GM23338 (cell line): ENCODE results near the gene CD59. TPM values are rescaled to one million over a fixed set of nuclear protein-coding genes. Genes with fewer than 3 reads are reported as not detected.

Source experiments
- ATAC-seq: fragments of 200-7000 bp; cut with Tn5 transposase; 3 replicates; pipeline ENCODE4 v1.9.1; 2020
- DNase-seq: peaks from one replicate; pipeline ENCODE4 v3.0.0-alpha.2; 2015; ENCODE audit warnings: low spot score
- H2AFZ ChIP-seq: fragments of 200-600 bp; sonication (generic); 2 replicates; pipeline ENCODE4 v1.8.0; 2016; ENCODE audit warnings: antibody characterized with exemption, mild to moderate bottlenecking, moderate library complexity
- H3F3A ChIP-seq: fragments of 200-600 bp; sonication (generic); replicated peaks from 2 replicates; pipeline ENCODE4 v1.8.0; 2017; ENCODE audit warnings: antibody characterized with exemption, mixed run types, low read depth
- H3K27ac ChIP-seq: fragments of 200-600 bp; sonication (generic); 2 replicates; pipeline ENCODE4 v1.6.1; 2016; ENCODE audit warnings: low read depth
- H3K27me3 ChIP-seq: fragments of 200-600 bp; sonication (generic); 2 replicates; pipeline ENCODE4 v1.8.0; 2016; ENCODE audit warnings: mild to moderate bottlenecking, mixed run types, moderate library complexity; ENCODE audit not compliant: insufficient read depth
- H3K36me3 ChIP-seq: fragments of 200-600 bp; sonication (generic); 2 replicates; pipeline ENCODE4 v1.8.0; 2016; ENCODE audit warnings: mild to moderate bottlenecking; ENCODE audit not compliant: insufficient read depth
- H3K4me1 ChIP-seq: fragments of 200-600 bp; sonication (generic); 2 replicates; pipeline ENCODE4 v1.8.0; 2016; ENCODE audit warnings: mild to moderate bottlenecking, moderate library complexity; ENCODE audit not compliant: insufficient read depth
- H3K4me2 ChIP-seq: fragments of 200-600 bp; sonication (generic); 2 replicates; pipeline ENCODE4 v1.7.1; 2017; ENCODE audit warnings: mixed run types
- H3K4me3 ChIP-seq: fragments of 200-600 bp; sonication (generic); 2 replicates; pipeline ENCODE4 v1.6.1; 2016; ENCODE audit warnings: mixed run types
- H3K79me2 ChIP-seq: fragments of 200-600 bp; sonication (generic); replicated peaks from 2 replicates; pipeline ENCODE4 v1.8.0; 2017; ENCODE audit warnings: mild to moderate bottlenecking; ENCODE audit not compliant: insufficient read depth
- H3K9me2 ChIP-seq: fragments of 200-600 bp; sonication (generic); 2 replicates; pipeline ENCODE4 v1.8.0; 2017; ENCODE audit not compliant: insufficient read depth
- H4K20me1 ChIP-seq: fragments of 200-600 bp; sonication (generic); replicated peaks from 2 replicates; pipeline ENCODE4 v1.8.0; 2017; ENCODE audit warnings: mild to moderate bottlenecking; ENCODE audit not compliant: insufficient read depth
- H3K27ac Mint-ChIP-seq: 2 replicates; pipeline ENCODE4 v1.8.0; 2020; ENCODE audit warnings: inconsistent platforms, mild to moderate bottlenecking, moderate library complexity, mixed read lengths
- H3K27me3 Mint-ChIP-seq: 3 replicates; pipeline ENCODE4 v1.8.0; 2022; ENCODE audit warnings: low read depth, mild to moderate bottlenecking, moderate library complexity, mixed read lengths, inconsistent platforms; ENCODE audit not compliant: insufficient read depth, poor library complexity
- H3K36me3 Mint-ChIP-seq: 3 replicates; pipeline ENCODE4 v1.8.0; 2021; ENCODE audit warnings: low read depth, mild to moderate bottlenecking, inconsistent platforms, moderate library complexity, mixed read lengths
- H3K4me1 Mint-ChIP-seq: 3 replicates; pipeline ENCODE4 v1.8.0; 2020; ENCODE audit warnings: mild to moderate bottlenecking, inconsistent platforms, mixed read lengths
- H3K4me3 Mint-ChIP-seq: 3 replicates; pipeline ENCODE4 v1.8.0; 2021; ENCODE audit warnings: moderate library complexity, mild to moderate bottlenecking, inconsistent platforms, mixed read lengths
- H3K9me3 Mint-ChIP-seq: 3 replicates; pipeline ENCODE4 v1.8.0; 2020; ENCODE audit warnings: moderate library complexity, mild to moderate bottlenecking, inconsistent platforms, mixed read lengths
- CREB1 ChIP-seq: fragments of 250-450 bp; sonication (Bioruptor Pico); IDR thresholded peaks from 2 replicates; pipeline ENCODE4 v1.5.0; 2020; ENCODE audit warnings: low read depth, mild to moderate bottlenecking, moderate library complexity
- EZH2 ChIP-seq: fragments of 200-600 bp; sonication (generic); IDR thresholded peaks from one replicate; pipeline ENCODE4 v1.8.0; 2017; ENCODE audit warnings: antibody characterized with exemption, mild to moderate bottlenecking, low read depth; ENCODE audit not compliant: unreplicated experiment
- EZH2phosphoT487 ChIP-seq: fragments of 200-600 bp; sonication (generic); IDR thresholded peaks from one replicate; pipeline ENCODE4 v1.8.1; 2018; ENCODE audit warnings: antibody characterized with exemption; ENCODE audit not compliant: unreplicated experiment
- JUNB ChIP-seq: IDR thresholded peaks from one replicate; pipeline ENCODE4 v1.6.1; 2016; ENCODE audit warnings: antibody characterized with exemption; ENCODE audit not compliant: unreplicated experiment
- NANOG ChIP-seq: IDR thresholded peaks from 2 replicates; pipeline ENCODE4 v1.6.1; 2016; ENCODE audit warnings: antibody characterized with exemption, borderline replicate concordance
- POLR2AphosphoS5 ChIP-seq: IDR thresholded peaks from 2 replicates; pipeline ENCODE4 v1.6.1; 2016; ENCODE audit warnings: antibody characterized with exemption, low read depth
- STAT1 ChIP-seq: IDR thresholded peaks from one replicate; pipeline ENCODE4 v1.6.1; 2016; ENCODE audit warnings: antibody characterized with exemption; ENCODE audit not compliant: unreplicated experiment
- ZNF114 ChIP-seq: fragments of 250-450 bp; sonication (Bioruptor Pico); IDR thresholded peaks from 2 replicates; pipeline ENCODE4 v1.5.0; 2020; ENCODE audit warnings: mild to moderate bottlenecking, moderate library complexity
- ZNF331 ChIP-seq: fragments of 250-450 bp; sonication (Bioruptor Pico); IDR thresholded peaks from 2 replicates; pipeline ENCODE4 v1.5.0; 2020; ENCODE audit warnings: low read depth, mild to moderate bottlenecking, moderate library complexity
- polyA plus RNA-seq: library from polyadenylated mRNA; unstranded; fragments of >200 nt; fragmentation: Nextera tagmentation; extraction: Ambion mirVana; gene quantifications from 2 replicates; pipeline ENCODE4 v1.2.1, GENCODE V29; 2016
- total RNA-seq: library from RNA; depleted of rRNA; stranded (reverse); fragments of >200 nt; shearing (Covaris generic); gene quantifications from 2 replicates; pipeline ENCODE4 v1.2.3, GENCODE V29; 2014
- TF ChIP-seq, protein P1 (sequence below): fragments of 250-450 bp; sonication (Bioruptor Pico); IDR thresholded peaks from 2 replicates; pipeline ENCODE4 v1.5.0; 2020; ENCODE audit warnings: mild to moderate bottlenecking, moderate library complexity
- TF ChIP-seq, protein P2 (sequence below): IDR thresholded peaks from one replicate; pipeline ENCODE4 v1.6.1; 2018; ENCODE audit warnings: antibody characterized with exemption; ENCODE audit not compliant: unreplicated experiment
- TF ChIP-seq, protein P3 (sequence below): IDR thresholded peaks from 2 replicates; pipeline ENCODE4 v1.6.1; 2016; ENCODE audit warnings: antibody characterized with exemption
- TF ChIP-seq, protein P4 (sequence below), 2 experiments: fragments of 200-600 bp in 1 of 2; sonication (generic) in 1 of 2; conservative IDR thresholded peaks; 2 replicates each; pipeline versions ENCODE4 v1.5.1 to v1.6.1; 2016 to 2017; ENCODE audit warnings: antibody characterized with exemption in 2 of 2, low read depth in 2 of 2, mild to moderate bottlenecking in 2 of 2, moderate library complexity in 1 of 2

Gene CD59
- total and polyA plus RNA-seq, 2 experiments from 2014 or later, result 41.5 to 86.6 TPM

DNA sequence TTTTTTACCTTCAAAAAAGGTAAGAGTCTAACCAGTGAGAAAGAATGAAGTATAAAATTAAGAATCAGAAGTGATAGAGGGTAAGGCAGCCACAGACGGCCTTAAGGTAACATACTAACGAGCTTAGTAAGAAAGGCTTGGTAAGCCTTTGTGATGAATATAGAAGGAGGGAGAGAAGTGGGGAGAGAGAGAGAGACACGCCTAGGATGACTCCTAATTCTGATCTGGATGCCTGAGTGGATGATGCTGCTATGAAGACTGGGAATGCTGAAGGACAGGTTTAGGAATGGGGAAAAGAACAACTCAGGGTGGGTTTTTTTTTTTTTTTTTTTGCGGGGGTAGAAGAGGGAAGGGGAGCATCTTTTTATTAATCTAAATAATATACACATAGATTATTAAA is 33.3 kb upstream of the CD59 start:
- no peak overlapping the region for H3K4me3 ChIP-seq
- no peak for DNase-seq
- ATAC-seq, result no peak
- peaks cover 12% of the 10 kb centered on the region for H3K27me3 ChIP-seq
- H3K27ac ChIP-seq, result no peak overlapping the region
- H3K9me2 ChIP-seq, result no peaks in the 10 kb centered on the region
- peaks cover 20% of the 10 kb centered on the region for H3K79me2 ChIP-seq
- H3K4me2 ChIP-seq, result no peak overlapping the region
- Mint-ChIP-seq H3K4me3 (no peak overlapping the region), H3K36me3 (peaks cover 4% of the 10 kb centered on the region; the same call in 2 of the 3 replicates), H3K27ac (no peak overlapping the region), H3K4me1 (peaks cover 6% of the 10 kb centered on the region), H3K9me3 (no peaks in the 10 kb centered on the region), H3K27me3 (peaks cover 7% of the 10 kb centered on the region)
- H4K20me1 ChIP-seq, result peaks cover 20% of the 10 kb centered on the region
- no peaks in the 10 kb centered on the region for H3F3A ChIP-seq
- TF ChIP-seq CREB1 (CRISPR knock-in tag), result no peak
- TF ChIP-seq, protein P1, sequence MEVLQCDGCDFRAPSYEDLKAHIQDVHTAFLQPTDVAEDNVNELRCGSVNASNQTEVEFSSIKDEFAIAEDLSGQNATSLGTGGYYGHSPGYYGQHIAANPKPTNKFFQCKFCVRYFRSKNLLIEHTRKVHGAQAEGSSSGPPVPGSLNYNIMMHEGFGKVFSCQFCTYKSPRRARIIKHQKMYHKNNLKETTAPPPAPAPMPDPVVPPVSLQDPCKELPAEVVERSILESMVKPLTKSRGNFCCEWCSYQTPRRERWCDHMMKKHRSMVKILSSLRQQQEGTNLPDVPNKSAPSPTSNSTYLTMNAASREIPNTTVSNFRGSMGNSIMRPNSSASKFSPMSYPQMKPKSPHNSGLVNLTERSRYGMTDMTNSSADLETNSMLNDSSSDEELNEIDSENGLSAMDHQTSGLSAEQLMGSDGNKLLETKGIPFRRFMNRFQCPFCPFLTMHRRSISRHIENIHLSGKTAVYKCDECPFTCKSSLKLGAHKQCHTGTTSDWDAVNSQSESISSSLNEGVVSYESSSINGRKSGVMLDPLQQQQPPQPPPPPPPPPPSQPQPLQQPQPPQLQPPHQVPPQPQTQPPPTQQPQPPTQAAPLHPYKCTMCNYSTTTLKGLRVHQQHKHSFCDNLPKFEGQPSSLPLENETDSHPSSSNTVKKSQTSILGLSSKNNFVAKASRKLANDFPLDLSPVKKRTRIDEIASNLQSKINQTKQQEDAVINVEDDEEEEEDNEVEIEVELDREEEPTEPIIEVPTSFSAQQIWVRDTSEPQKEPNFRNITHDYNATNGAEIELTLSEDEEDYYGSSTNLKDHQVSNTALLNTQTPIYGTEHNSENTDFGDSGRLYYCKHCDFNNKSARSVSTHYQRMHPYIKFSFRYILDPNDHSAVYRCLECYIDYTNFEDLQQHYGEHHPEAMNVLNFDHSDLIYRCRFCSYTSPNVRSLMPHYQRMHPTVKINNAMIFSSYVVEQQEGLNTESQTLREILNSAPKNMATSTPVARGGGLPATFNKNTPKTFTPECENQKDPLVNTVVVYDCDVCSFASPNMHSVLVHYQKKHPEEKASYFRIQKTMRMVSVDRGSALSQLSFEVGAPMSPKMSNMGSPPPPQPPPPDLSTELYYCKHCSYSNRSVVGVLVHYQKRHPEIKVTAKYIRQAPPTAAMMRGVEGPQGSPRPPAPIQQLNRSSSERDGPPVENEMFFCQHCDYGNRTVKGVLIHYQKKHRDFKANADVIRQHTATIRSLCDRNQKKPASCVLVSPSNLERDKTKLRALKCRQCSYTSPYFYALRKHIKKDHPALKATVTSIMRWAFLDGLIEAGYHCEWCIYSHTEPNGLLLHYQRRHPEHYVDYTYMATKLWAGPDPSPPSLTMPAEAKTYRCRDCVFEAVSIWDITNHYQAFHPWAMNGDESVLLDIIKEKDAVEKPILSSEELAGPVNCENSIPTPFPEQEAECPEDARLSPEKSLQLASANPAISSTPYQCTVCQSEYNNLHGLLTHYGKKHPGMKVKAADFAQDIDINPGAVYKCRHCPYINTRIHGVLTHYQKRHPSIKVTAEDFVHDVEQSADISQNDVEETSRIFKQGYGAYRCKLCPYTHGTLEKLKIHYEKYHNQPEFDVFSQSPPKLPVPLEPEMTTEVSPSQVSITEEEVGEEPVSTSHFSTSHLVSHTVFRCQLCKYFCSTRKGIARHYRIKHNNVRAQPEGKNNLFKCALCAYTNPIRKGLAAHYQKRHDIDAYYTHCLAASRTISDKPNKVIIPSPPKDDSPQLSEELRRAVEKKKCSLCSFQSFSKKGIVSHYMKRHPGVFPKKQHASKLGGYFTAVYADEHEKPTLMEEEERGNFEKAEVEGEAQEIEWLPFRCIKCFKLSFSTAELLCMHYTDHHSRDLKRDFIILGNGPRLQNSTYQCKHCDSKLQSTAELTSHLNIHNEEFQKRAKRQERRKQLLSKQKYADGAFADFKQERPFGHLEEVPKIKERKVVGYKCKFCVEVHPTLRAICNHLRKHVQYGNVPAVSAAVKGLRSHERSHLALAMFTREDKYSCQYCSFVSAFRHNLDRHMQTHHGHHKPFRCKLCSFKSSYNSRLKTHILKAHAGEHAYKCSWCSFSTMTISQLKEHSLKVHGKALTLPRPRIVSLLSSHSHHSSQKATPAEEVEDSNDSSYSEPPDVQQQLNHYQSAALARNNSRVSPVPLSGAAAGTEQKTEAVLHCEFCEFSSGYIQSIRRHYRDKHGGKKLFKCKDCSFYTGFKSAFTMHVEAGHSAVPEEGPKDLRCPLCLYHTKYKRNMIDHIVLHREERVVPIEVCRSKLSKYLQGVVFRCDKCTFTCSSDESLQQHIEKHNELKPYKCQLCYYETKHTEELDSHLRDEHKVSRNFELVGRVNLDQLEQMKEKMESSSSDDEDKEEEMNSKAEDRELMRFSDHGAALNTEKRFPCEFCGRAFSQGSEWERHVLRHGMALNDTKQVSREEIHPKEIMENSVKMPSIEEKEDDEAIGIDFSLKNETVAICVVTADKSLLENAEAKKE, result no peak
- TF ChIP-seq JUNB, result no peak
- TF ChIP-seq, protein P2, sequence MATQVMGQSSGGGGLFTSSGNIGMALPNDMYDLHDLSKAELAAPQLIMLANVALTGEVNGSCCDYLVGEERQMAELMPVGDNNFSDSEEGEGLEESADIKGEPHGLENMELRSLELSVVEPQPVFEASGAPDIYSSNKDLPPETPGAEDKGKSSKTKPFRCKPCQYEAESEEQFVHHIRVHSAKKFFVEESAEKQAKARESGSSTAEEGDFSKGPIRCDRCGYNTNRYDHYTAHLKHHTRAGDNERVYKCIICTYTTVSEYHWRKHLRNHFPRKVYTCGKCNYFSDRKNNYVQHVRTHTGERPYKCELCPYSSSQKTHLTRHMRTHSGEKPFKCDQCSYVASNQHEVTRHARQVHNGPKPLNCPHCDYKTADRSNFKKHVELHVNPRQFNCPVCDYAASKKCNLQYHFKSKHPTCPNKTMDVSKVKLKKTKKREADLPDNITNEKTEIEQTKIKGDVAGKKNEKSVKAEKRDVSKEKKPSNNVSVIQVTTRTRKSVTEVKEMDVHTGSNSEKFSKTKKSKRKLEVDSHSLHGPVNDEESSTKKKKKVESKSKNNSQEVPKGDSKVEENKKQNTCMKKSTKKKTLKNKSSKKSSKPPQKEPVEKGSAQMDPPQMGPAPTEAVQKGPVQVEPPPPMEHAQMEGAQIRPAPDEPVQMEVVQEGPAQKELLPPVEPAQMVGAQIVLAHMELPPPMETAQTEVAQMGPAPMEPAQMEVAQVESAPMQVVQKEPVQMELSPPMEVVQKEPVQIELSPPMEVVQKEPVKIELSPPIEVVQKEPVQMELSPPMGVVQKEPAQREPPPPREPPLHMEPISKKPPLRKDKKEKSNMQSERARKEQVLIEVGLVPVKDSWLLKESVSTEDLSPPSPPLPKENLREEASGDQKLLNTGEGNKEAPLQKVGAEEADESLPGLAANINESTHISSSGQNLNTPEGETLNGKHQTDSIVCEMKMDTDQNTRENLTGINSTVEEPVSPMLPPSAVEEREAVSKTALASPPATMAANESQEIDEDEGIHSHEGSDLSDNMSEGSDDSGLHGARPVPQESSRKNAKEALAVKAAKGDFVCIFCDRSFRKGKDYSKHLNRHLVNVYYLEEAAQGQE, result no peak
- TF ChIP-seq, protein P3, sequence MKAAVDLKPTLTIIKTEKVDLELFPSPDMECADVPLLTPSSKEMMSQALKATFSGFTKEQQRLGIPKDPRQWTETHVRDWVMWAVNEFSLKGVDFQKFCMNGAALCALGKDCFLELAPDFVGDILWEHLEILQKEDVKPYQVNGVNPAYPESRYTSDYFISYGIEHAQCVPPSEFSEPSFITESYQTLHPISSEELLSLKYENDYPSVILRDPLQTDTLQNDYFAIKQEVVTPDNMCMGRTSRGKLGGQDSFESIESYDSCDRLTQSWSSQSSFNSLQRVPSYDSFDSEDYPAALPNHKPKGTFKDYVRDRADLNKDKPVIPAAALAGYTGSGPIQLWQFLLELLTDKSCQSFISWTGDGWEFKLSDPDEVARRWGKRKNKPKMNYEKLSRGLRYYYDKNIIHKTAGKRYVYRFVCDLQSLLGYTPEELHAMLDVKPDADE, result no peak
- no peak for TF ChIP-seq NANOG
- no peak for TF ChIP-seq POLR2AphosphoS5
- no peak for TF ChIP-seq STAT1
- TF ChIP-seq ZNF114 (CRISPR knock-in tag), result no peak
- TF ChIP-seq EZH2phosphoT487, result no peak
- no peak for TF ChIP-seq EZH2
- TF ChIP-seq, protein P4, sequence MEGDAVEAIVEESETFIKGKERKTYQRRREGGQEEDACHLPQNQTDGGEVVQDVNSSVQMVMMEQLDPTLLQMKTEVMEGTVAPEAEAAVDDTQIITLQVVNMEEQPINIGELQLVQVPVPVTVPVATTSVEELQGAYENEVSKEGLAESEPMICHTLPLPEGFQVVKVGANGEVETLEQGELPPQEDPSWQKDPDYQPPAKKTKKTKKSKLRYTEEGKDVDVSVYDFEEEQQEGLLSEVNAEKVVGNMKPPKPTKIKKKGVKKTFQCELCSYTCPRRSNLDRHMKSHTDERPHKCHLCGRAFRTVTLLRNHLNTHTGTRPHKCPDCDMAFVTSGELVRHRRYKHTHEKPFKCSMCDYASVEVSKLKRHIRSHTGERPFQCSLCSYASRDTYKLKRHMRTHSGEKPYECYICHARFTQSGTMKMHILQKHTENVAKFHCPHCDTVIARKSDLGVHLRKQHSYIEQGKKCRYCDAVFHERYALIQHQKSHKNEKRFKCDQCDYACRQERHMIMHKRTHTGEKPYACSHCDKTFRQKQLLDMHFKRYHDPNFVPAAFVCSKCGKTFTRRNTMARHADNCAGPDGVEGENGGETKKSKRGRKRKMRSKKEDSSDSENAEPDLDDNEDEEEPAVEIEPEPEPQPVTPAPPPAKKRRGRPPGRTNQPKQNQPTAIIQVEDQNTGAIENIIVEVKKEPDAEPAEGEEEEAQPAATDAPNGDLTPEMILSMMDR (conservative IDR thresholded peaks at IDR 0.05; ENCODE audit: low read depth in 2 of 2), result no peak
- TF ChIP-seq ZNF331 (CRISPR knock-in tag), result no peak
- no peaks in the 10 kb centered on the region; the same call in 1 of the 2 replicates for H3K36me3 ChIP-seq
- no peak overlapping the region for H2AFZ ChIP-seq
- peaks cover 4% of the 10 kb centered on the region; the same call in 1 of the 2 replicates for H3K4me1 ChIP-seq
